HG03460 (cell line): ENCODE results near the gene CFAP299.

ENCODE experiments used
- ATAC-seq: cut with Tn5 transposase; IDR thresholded peaks from one replicate; pipeline ENCODE4 v1.9.1; 2021; ENCODE audit not compliant: unreplicated experiment

Gene CFAP299

GRCh38 chr4:81003597-81004111 lies 668.1 kb downstream of the CFAP299 start:
- peak; percentile 99 for ATAC-seq

- ATAC-seq, result no peak
Measured at GRCh38 chr4:81007417-81007816, 671.9 kb downstream of the CFAP299 start.
